HCT116 (cell line): Measurements from ENCODE around the gene PHKB. TPM values are rescaled to one million over a fixed set of nuclear protein-coding genes. Genes with fewer than 3 reads are reported as not detected.

Source experiments
- ATAC-seq: fragments of 200-7000 bp; cut with Tn5 transposase; 2 replicates; pipeline ENCODE4 v1.9.1; 2020; ENCODE audit warnings: mild to moderate bottlenecking, moderate library complexity
- BruUV-seq: library from RNA; stranded (reverse); fragments of 400-500 nt; replicated peaks from 2 replicates; lab custom pipeline; 2021; lab: Mats Ljungman, UMichigan
- CTCF ChIA-PET: fragments of 300-600 bp; sonication (Branson Sonifier 250); formaldehyde crosslinking; loops from one replicate; lab custom pipeline; 2021; ENCODE audit warnings: antibody characterized with exemption; lab: Charles Lee
- POLR2A ChIA-PET: fragments of 300-600, 350-600 bp; sonication (Branson Sonifier 250); formaldehyde crosslinking; loops from one replicate; lab custom pipeline; 2021; ENCODE audit warnings: antibody characterized with exemption; lab: Charles Lee
- RAD21 ChIA-PET, 2 experiments: fragments of 300-600 bp; sonication (Branson Sonifier 250); formaldehyde crosslinking; loops; one replicate each; lab custom pipeline; 2023; ENCODE audit warnings: low total read pairs in 2 of 2; ENCODE audit not compliant: uncharacterized antibody in 2 of 2, unreplicated experiment in 2 of 2, low non-redundant PET in 1 of 2; lab: Charles Lee
- DNase-seq: peaks from one replicate; pipeline ENCODE4 v3.0.0-alpha.2; 2010; ENCODE audit warnings: low read depth, low spot score
- H2AFZ ChIP-seq: fragments of 200-600 bp; shearing (Covaris generic), sonication (generic); 2 replicates; pipeline ENCODE4 v1.6.1; 2017; ENCODE audit warnings: low read depth, mixed run types, mixed read lengths, antibody characterized with exemption, low read length; ENCODE audit not compliant: poor library complexity, severe bottlenecking
- H3K27ac ChIP-seq: 2 replicates; pipeline ENCODE4 v1.5.1; 2012; ENCODE audit warnings: low read depth, low read length
- H3K27me3 ChIP-seq: fragments of 200-600 bp; sonication (generic); 2 replicates; pipeline ENCODE4 v1.6.1; 2016; ENCODE audit warnings: mixed run types, low read length, mixed read lengths; ENCODE audit not compliant: insufficient read depth
- H3K36me3 ChIP-seq, 2 experiments: fragments of 200-500 bp in 1 of 2; fragments of 200-600 bp in 1 of 2; sonication (Bioruptor generic) in 1 of 2; sonication (generic) in 1 of 2; 2 replicates each; pipeline versions ENCODE4 v1.5.1 to v1.6.1; 2014 to 2016; ENCODE audit warnings: low read length in 2 of 2, inconsistent platforms in 1 of 2, mixed read lengths in 1 of 2, mixed run types in 1 of 2; ENCODE audit not compliant: insufficient read depth in 2 of 2, control insufficient read depth in 1 of 2
- H3K4me1 ChIP-seq, 2 experiments: fragments of 200-600 bp in 1 of 2; sonication (generic) in 1 of 2; 2 replicates each; pipeline versions ENCODE4 v1.5.1 to v1.6.1; 2012 to 2017; ENCODE audit warnings: low read length in 2 of 2, inconsistent platforms in 1 of 2, mild to moderate bottlenecking in 1 of 2, mixed read lengths in 1 of 2, mixed run types in 1 of 2, moderate library complexity in 1 of 2; ENCODE audit not compliant: insufficient read depth in 2 of 2, control insufficient read depth in 1 of 2
- H3K4me2 ChIP-seq: fragments of 200-600 bp; sonication (generic); 2 replicates; pipeline ENCODE4 v1.6.1; 2017; ENCODE audit warnings: mixed run types, low read length, mixed read lengths
- H3K4me3 ChIP-seq, 2 experiments: fragments of 200-600 bp in 1 of 2; sonication (generic) in 1 of 2; replicated peaks in 1 of 2; 2 replicates each; pipeline ENCODE4 v1.5.1; 2011 to 2016; ENCODE audit warnings: low read length in 2 of 2, control low read depth in 1 of 2, low read depth in 1 of 2, mild to moderate bottlenecking in 1 of 2, mixed read lengths in 1 of 2, mixed run types in 1 of 2
- H3K79me2 ChIP-seq: fragments of 200-600 bp; sonication (generic); 2 replicates; pipeline ENCODE4 v1.6.1; 2017; ENCODE audit warnings: mild to moderate bottlenecking, mixed run types, low read length, moderate library complexity, mixed read lengths; ENCODE audit not compliant: insufficient read depth
- H3K9ac ChIP-seq: fragments of 200-600 bp; sonication (generic); 2 replicates; pipeline ENCODE4 v1.6.1; 2016; ENCODE audit warnings: low read length, mixed read lengths
- H3K9me2 ChIP-seq: fragments of 200-600 bp; sonication (generic), shearing (Covaris generic); 2 replicates; pipeline ENCODE4 v1.6.1; 2017; ENCODE audit warnings: mixed run types, mild to moderate bottlenecking, moderate library complexity; ENCODE audit not compliant: insufficient read depth
- H3K9me3 ChIP-seq, 2 experiments: fragments of 200-500 bp in 1 of 2; fragments of 200-600 bp in 1 of 2; sonication (Bioruptor generic) in 1 of 2; sonication (generic) in 1 of 2; 2 replicates each; pipeline ENCODE4 v1.6.1; 2014 to 2017; ENCODE audit warnings: low read length in 2 of 2, mixed read lengths in 2 of 2, inconsistent platforms in 1 of 2, low read depth in 1 of 2, mild to moderate bottlenecking in 1 of 2, mixed run types in 1 of 2, moderate library complexity in 1 of 2; ENCODE audit not compliant: control insufficient read depth in 1 of 2, insufficient read depth in 1 of 2
- H4K20me1 ChIP-seq: fragments of 200-600 bp; sonication (generic), shearing (Covaris generic); 2 replicates; pipeline ENCODE4 v1.6.1; 2017; ENCODE audit warnings: mixed run types, mild to moderate bottlenecking, moderate library complexity; ENCODE audit not compliant: insufficient read depth
- CEBPB ChIP-seq: IDR thresholded peaks from 2 replicates; pipeline ENCODE4 v1.6.1; 2012; ENCODE audit warnings: low read depth
- EGR1 ChIP-seq: IDR thresholded peaks from 2 replicates; pipeline ENCODE4 v1.6.1; 2012; ENCODE audit warnings: low read depth
- ELF1 ChIP-seq: IDR thresholded peaks from 2 replicates; pipeline ENCODE4 v1.6.1; 2012; ENCODE audit warnings: low read depth, borderline replicate concordance
- EZH2 ChIP-seq: fragments of 200-600 bp; sonication (generic); IDR thresholded peaks from 2 replicates; pipeline ENCODE4 v1.6.1; 2017; ENCODE audit warnings: antibody characterized with exemption, mixed run types
- JUND ChIP-seq: IDR thresholded peaks from 2 replicates; pipeline ENCODE4 v1.6.1; 2012
- POLR2A ChIP-seq: IDR thresholded peaks from 2 replicates; pipeline ENCODE4 v1.7.0; 2011; ENCODE audit warnings: borderline replicate concordance; ENCODE audit not compliant: insufficient read depth, insufficient read length; ENCODE audit errors: extremely low read depth
- RAD21 ChIP-seq: IDR thresholded peaks from 2 replicates; pipeline ENCODE4 v1.6.1; 2012; ENCODE audit warnings: low read depth, mild to moderate bottlenecking
- YY1 ChIP-seq: IDR thresholded peaks from 2 replicates; pipeline ENCODE4 v1.6.1; 2011; ENCODE audit warnings: low read length, low read depth, moderate library complexity, mild to moderate bottlenecking; ENCODE audit not compliant: insufficient replicate concordance; ENCODE audit errors: extremely low read depth
- intact Hi-C: fragments of 100-400 bp; cut with micrococcal nuclease; formaldehyde crosslinking; loops from 2 replicates; pipeline ENCODE4 v1.10.0; 2022
- total RNA-seq: library from RNA; stranded (reverse); gene quantifications from one replicate; pipeline ENCODE4 v1.2.1, GENCODE V29; 2021; ENCODE audit not compliant: unreplicated experiment
- TF ChIP-seq, protein P1 (sequence below): IDR thresholded peaks from 2 replicates; pipeline ENCODE4 v1.6.1; 2011; ENCODE audit warnings: mild to moderate bottlenecking, low read length, moderate library complexity; ENCODE audit not compliant: insufficient replicate concordance; ENCODE audit errors: extremely low read depth
- TF ChIP-seq, protein P2 (sequence below): IDR thresholded peaks from 2 replicates; pipeline ENCODE4 v1.6.1; 2012
- TF ChIP-seq, protein P3 (sequence below): IDR thresholded peaks from 2 replicates; pipeline ENCODE4 v1.6.1; 2012; ENCODE audit warnings: low read depth

The PHKB gene
- total RNA-seq, 1 experiment from 2014 or later = 30.5 TPM

DNA sequence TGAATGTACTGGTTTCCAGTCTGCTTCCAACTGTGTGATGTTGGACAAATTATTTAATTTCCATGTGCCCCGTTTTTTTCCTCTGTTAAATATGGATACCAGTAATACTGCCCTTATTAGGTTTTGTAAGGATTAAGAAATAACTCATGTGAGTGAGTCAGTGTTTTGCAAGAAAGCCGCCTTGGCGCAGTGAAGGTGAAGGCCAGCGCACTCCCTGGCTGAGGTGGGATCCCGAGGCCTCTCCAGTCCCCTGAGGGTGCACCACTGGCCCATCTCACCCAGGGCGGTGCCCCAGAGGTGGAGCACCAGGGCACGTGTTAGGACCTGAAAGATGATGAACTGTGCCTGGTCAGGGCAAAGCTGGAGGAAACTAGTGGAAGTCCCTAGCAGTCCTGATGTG is 43.5 kb downstream of the PHKB start:
- Histone ChIP-seq H3K9me2 (no peaks in the 10 kb centered on the region), H3K4me3 (no peak overlapping the region), H3K4me2 (no peak overlapping the region), H4K20me1 (no peaks in the 10 kb centered on the region), H3K36me3 (no peaks in the 10 kb centered on the region; a peak in 1 of 4 replicates), H3K9ac (no peak overlapping the region), H3K27ac (no peak overlapping the region), H3K79me2 (no peaks in the 10 kb centered on the region), H3K9me3 (no peaks in the 10 kb centered on the region), H3K27me3 (no peaks in the 10 kb centered on the region), H2AFZ (no peak overlapping the region), H3K4me1 (no peaks in the 10 kb centered on the region)
- CTCF ChIA-PET = no interaction called here
- intact Hi-C loops = no loop called here
- POLR2A ChIA-PET = no interaction called here
- TF ChIP-seq YY1 = no peak
- no peak for TF ChIP-seq EGR1
- TF ChIP-seq, protein P1, sequence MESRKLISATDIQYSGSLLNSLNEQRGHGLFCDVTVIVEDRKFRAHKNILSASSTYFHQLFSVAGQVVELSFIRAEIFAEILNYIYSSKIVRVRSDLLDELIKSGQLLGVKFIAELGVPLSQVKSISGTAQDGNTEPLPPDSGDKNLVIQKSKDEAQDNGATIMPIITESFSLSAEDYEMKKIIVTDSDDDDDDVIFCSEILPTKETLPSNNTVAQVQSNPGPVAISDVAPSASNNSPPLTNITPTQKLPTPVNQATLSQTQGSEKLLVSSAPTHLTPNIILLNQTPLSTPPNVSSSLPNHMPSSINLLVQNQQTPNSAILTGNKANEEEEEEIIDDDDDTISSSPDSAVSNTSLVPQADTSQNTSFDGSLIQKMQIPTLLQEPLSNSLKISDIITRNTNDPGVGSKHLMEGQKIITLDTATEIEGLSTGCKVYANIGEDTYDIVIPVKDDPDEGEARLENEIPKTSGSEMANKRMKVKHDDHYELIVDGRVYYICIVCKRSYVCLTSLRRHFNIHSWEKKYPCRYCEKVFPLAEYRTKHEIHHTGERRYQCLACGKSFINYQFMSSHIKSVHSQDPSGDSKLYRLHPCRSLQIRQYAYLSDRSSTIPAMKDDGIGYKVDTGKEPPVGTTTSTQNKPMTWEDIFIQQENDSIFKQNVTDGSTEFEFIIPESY = no peak
- no peak for TF ChIP-seq JUND
- no peak for TF ChIP-seq POLR2A
- no peak for TF ChIP-seq CEBPB
- BruUV-seq = no TSS peak
- DNase-seq = no peak
- ATAC-seq = no peak
- RAD21 ChIA-PET = no interaction called here

DNA sequence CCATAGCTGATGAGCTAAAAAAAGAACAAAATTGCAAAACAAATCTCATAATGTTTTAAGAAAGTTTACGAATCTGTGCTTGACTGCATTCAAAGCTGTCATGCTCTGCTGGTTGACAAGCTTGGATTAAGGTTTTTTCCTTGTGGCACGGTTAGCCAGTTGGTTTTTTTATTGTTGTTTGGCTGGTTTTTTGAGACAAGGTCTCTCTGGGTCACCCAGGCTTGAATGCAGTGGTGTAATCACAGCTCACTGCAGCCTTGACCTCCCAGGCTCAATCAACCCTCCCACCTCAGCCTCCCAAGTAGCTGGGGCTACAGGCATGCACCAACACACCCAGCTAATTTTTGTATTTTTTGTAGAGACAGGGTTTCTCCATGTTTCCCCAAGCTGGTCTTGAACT is 45.7 kb downstream of the PHKB start:
- Histone ChIP-seq H3K4me1 (no peaks in the 10 kb centered on the region), H3K9me3 (no peaks in the 10 kb centered on the region), H4K20me1 (no peaks in the 10 kb centered on the region), H3K27me3 (no peaks in the 10 kb centered on the region), H3K4me2 (no peak overlapping the region), H3K27ac (no peak overlapping the region), H3K79me2 (no peaks in the 10 kb centered on the region), H2AFZ (no peak overlapping the region), H3K36me3 (no peaks in the 10 kb centered on the region), H3K9me2 (no peaks in the 10 kb centered on the region), H3K9ac (no peak overlapping the region), H3K4me3 (no peak overlapping the region)
- ChIA-PET RAD21 (no interaction called here), CTCF (no interaction called here), POLR2A (no interaction called here)
- ATAC-seq (no peak), DNase-seq (no peak)
- intact Hi-C loops = no loop called here
- no peak for TF ChIP-seq EZH2
- TF ChIP-seq ELF1 = no peak
- TF ChIP-seq, protein P2, sequence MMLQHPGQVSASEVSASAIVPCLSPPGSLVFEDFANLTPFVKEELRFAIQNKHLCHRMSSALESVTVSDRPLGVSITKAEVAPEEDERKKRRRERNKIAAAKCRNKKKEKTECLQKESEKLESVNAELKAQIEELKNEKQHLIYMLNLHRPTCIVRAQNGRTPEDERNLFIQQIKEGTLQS = no peak
- TF ChIP-seq, protein P3, sequence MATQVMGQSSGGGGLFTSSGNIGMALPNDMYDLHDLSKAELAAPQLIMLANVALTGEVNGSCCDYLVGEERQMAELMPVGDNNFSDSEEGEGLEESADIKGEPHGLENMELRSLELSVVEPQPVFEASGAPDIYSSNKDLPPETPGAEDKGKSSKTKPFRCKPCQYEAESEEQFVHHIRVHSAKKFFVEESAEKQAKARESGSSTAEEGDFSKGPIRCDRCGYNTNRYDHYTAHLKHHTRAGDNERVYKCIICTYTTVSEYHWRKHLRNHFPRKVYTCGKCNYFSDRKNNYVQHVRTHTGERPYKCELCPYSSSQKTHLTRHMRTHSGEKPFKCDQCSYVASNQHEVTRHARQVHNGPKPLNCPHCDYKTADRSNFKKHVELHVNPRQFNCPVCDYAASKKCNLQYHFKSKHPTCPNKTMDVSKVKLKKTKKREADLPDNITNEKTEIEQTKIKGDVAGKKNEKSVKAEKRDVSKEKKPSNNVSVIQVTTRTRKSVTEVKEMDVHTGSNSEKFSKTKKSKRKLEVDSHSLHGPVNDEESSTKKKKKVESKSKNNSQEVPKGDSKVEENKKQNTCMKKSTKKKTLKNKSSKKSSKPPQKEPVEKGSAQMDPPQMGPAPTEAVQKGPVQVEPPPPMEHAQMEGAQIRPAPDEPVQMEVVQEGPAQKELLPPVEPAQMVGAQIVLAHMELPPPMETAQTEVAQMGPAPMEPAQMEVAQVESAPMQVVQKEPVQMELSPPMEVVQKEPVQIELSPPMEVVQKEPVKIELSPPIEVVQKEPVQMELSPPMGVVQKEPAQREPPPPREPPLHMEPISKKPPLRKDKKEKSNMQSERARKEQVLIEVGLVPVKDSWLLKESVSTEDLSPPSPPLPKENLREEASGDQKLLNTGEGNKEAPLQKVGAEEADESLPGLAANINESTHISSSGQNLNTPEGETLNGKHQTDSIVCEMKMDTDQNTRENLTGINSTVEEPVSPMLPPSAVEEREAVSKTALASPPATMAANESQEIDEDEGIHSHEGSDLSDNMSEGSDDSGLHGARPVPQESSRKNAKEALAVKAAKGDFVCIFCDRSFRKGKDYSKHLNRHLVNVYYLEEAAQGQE = no peak
- no peak for TF ChIP-seq CEBPB
- no peak for TF ChIP-seq RAD21
- TF ChIP-seq YY1 = no peak
- no TSS peak for BruUV-seq
